ENCODE data around the gene LTF.
"Not testable (repeated sequence)": the region's sequence is repeated elsewhere in the genome, so short reads cannot be mapped to it uniquely, and the experiment has no call there.

LTF gene

DNA sequence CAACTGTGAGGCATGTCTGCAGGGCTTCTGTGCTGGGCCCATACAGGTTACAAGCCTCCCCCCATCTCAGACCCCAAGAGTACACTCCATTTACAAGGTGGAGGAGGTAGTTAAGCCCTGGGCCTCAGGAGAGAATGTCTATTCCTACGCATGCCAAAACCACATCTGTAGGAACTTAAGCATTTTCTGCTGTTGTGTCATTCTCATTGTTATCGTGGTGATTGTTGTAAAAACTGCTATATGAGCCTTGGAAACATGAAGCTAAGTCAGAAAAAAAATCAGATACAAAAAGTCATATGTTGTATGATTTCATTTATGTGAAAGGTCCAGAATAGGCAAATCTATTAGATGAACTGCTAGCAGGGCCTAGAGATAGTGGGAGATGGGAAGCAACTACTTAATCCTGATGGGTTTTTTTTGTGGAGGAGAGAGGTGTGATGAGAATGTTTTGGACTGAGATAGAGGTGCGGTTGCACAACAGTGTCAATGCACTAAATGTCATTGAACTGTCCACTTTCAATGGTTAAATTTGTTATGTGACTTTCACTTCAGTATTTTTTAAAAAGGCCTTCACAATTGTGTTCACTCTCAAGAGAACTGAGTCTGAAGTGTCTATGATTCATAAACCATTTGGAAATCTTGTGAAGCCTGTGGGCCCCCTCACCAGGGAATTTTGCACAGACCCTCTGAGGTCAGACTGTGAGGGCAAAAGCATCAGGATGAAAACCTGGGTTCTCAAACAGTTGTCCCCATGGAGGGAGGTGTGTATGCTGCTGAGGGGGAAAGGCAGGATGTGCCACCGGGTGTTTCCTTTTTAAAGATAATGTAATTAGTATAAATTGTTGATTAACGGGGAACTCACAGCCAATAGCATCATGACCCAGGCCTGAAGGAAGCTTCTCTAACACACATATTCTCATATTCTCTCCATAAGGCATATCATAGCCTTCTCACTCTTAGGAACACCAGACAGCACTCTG lies 36.2 kb upstream of the LTF start:
- H3K27ac ChIP-seq (ENCODE audit: low read depth, low read length), result peak overlapping the region; percentile 26; the same call in 1 of the 2 replicates
- no peak overlapping the region for H2AFZ ChIP-seq (ENCODE audit: low read length, unreplicated experiment)
- peaks cover 26% of the 10 kb centered on the region for H3K4me1 ChIP-seq (ENCODE audit: control insufficient read depth, insufficient read depth, low read length, unreplicated experiment)
- no peak overlapping the region for H3K4me3 ChIP-seq (ENCODE audit: low read depth, low read length)
- no peaks in the 10 kb centered on the region for H3K27me3 ChIP-seq (ENCODE audit: insufficient read depth, low read length)
- no peaks in the 10 kb centered on the region for H3K36me3 ChIP-seq (ENCODE audit: insufficient read depth, low read length)
- no peaks in the 10 kb centered on the region for H3K79me2 ChIP-seq (ENCODE audit: control insufficient read depth, insufficient read depth, low read length, unreplicated experiment)

DNA sequence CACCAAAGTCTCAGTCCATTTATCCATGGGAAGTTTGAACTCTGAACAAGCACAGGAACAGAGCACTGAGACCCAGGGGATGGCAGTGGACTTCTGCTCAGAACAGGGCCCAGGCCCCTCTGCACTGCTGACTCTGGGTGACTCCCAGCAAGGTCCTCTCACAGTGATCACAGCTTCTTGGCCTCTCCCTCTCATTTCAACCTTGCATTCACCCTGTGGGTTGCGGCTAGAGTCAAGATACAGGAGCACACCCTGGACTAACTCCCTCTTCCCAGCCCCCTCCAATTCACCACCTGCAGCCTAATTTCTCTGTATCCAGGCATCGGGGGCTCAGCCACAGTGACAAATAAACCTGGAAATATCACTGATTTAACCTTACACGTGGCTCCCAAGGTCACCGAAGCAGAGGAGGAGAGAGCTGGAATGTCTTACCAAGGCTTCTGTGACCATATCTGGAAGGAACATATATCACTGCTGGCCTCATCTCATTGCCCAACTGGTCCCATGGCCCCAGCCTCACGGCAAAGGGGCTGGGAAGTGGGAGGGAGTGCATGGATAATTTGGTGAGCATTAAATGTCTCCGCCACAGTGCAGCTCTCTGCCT lies 34.3 kb upstream of the LTF start:
- H3K27ac ChIP-seq (ENCODE audit: low read depth, low read length), result no peak overlapping the region
- no peaks in the 10 kb centered on the region for H3K36me3 ChIP-seq (ENCODE audit: insufficient read depth, low read length)
- H3K27me3 ChIP-seq (ENCODE audit: insufficient read depth, low read length), result no peaks in the 10 kb centered on the region
- no peak overlapping the region for H3K4me3 ChIP-seq (ENCODE audit: low read depth, low read length)
- peaks cover 30% of the 10 kb centered on the region for H3K4me1 ChIP-seq (ENCODE audit: control insufficient read depth, insufficient read depth, low read length, unreplicated experiment)
- no peak overlapping the region for H2AFZ ChIP-seq (ENCODE audit: low read length, unreplicated experiment)
- no peaks in the 10 kb centered on the region for H3K79me2 ChIP-seq (ENCODE audit: control insufficient read depth, insufficient read depth, low read length, unreplicated experiment)

DNA sequence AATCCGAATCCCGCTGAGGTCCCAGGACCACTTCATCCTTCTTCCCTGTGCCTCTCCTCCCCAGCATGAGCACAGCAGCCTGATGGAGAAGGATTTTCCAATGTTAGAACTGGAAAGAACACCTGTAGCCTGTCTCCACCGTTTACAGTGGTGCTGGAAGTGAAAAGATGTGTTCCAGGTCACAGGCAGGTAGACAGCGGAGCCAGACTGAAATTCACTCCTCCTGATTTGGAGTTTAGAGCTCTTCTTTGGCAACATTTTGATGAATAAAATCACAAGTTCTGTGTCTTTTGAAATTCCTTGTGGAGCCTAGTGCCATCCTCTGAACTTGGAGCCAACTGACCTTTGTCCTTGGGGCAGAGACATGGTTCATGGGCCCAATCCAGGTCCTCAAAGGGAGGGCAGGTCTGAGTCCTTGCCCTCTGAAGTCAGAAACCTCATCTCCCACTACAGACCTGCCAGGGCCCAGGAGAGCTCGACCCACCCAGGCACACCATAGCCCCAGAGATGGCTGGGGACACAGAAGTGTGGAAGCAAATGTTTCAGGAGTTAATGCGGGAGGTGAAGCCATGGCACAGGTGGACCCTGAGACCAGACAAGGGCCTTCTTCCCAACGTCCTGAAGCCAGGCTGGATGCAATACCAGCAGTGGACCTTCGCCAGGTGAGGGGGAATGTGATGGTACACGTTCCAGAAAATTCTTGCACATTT lies 33.0 kb upstream of the LTF start, which contains the start of gene RTP3:
RTP3 (plus strand) TSS at position 421 of the 710 bp plus-strand sequence; CDS start at position 508, 87 bp downstream.
- Histone ChIP-seq H3K79me2 (ENCODE audit: control insufficient read depth, insufficient read depth, low read length, unreplicated experiment) (no peaks in the 10 kb centered on the region), H2AFZ (ENCODE audit: low read length, unreplicated experiment) (no peak within 1 kb of the TSS), H3K36me3 (ENCODE audit: insufficient read depth, low read length) (no peaks in the 10 kb centered on the region), H3K4me3 (ENCODE audit: low read depth, low read length) (no peak within 1 kb of the TSS), H3K4me1 (ENCODE audit: control insufficient read depth, insufficient read depth, low read length, unreplicated experiment) (peaks cover 30% of the 10 kb centered on the region), H3K27ac (ENCODE audit: low read depth, low read length) (no peak within 1 kb of the TSS), H3K27me3 (ENCODE audit: insufficient read depth, low read length) (no peaks in the 10 kb centered on the region)

DNA sequence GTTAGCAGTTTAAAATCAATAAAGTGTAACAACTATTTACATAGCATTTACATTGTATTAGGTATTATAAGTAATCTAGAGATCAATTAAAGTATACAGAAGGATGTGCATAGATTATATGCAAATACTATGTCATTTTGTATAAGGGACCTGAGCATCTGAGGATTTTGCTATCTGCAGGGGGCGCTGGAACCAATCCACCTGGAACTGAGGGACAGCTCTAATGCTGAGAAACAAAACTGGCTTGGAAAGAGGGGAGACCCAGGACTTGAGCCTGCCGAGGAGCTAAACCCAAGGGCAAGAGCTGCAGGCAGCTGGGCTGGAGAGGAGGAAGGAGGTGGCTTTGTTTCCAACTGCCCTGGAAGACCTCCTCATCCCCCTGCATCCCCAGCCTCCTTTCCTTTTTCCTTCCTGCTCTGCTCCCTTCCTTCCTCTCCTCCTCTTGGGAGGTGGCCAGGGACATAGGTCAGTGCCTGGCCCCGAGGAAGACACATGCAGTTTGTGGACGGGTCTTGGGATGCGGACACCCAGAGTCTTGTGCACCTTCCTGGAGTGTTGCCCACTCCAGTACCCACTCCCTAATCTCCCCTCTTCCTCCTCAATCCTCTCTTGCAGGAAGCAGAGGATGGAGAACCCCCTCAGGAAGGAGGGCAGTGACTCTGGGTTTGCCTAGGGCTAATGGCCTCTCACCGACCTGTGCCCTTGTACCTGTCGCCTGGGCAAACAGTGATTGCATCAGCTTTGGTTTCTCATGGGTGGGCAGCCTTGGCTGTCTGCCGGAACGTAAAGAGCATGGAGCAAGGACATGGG lies 32.2 kb upstream of the LTF start:
- no peaks in the 10 kb centered on the region for H3K36me3 ChIP-seq (ENCODE audit: insufficient read depth, low read length)
- H3K27me3 ChIP-seq (ENCODE audit: insufficient read depth, low read length), result no peaks in the 10 kb centered on the region
- H3K27ac ChIP-seq (ENCODE audit: low read depth, low read length), result peak overlapping the region; percentile 26; the same call in 1 of the 2 replicates
- H3K4me3 ChIP-seq (ENCODE audit: low read depth, low read length), result no peak overlapping the region
- no peaks in the 10 kb centered on the region for H3K79me2 ChIP-seq (ENCODE audit: control insufficient read depth, insufficient read depth, low read length, unreplicated experiment)
- no peak overlapping the region for H2AFZ ChIP-seq (ENCODE audit: low read length, unreplicated experiment)
- H3K4me1 ChIP-seq (ENCODE audit: control insufficient read depth, insufficient read depth, low read length, unreplicated experiment), result peaks cover 36% of the 10 kb centered on the region

DNA sequence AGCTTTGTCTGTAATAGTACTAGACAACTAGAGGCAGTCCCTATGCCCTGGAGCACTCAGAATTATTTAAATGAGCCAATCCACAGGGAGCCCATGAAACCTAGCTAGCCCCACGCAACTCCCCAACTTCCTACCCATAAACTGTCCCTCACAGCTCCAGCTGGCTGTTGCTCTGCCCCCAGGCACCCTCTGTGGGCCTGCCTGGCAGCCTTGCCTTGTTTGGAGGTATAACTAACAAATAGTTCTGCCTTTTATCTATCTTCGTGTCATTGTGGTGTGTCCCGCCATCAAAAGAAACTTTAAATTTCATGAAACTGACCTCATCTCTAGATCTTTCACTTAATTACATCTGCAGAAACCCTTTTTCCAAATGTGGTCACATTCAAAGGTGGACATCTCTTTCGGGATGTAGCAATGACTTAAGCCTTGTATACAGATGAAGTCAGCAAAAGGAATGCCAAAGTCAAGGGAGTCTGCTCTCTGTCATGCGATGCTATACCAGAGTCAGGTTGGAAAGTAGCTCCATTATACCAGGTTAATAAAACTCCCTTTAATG lies 31.3 kb upstream of the LTF start:
- Histone ChIP-seq H3K79me2 (ENCODE audit: control insufficient read depth, insufficient read depth, low read length, unreplicated experiment) (no peaks in the 10 kb centered on the region), H3K36me3 (ENCODE audit: insufficient read depth, low read length) (no peaks in the 10 kb centered on the region), H2AFZ (ENCODE audit: low read length, unreplicated experiment) (peak overlapping the region; percentile 65), H3K27ac (ENCODE audit: low read depth, low read length) (peak overlapping the region; percentile 67), H3K4me1 (ENCODE audit: control insufficient read depth, insufficient read depth, low read length, unreplicated experiment) (peaks cover 40% of the 10 kb centered on the region), H3K4me3 (ENCODE audit: low read depth, low read length) (no peak overlapping the region), H3K27me3 (ENCODE audit: insufficient read depth, low read length) (no peaks in the 10 kb centered on the region)

DNA sequence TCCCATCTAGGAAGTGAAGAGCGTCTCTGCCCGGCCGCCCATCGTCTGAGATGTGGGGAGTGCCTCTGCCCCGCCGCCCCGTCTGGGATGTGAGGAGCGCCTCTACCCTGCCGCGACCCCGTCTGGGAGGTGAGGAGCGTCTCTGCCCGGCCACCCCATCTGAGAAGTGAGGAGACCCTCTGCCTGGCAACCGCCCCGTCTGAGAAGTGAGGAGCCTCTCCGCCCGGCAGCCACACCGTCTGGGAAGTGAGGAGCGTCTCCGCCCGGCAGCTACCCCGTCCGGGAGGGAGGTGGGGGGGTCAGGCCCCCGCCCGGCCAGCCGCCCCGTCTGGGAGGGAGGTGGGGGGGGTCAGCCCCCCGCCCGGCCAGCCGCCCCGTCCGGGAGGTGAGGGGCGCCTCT lies 29.8 kb upstream of the LTF start:
- H3K36me3 ChIP-seq (ENCODE audit: insufficient read depth, low read length); H3K27ac ChIP-seq (ENCODE audit: low read depth, low read length); H3K4me3 ChIP-seq (ENCODE audit: low read depth, low read length); H3K79me2 ChIP-seq (ENCODE audit: control insufficient read depth, insufficient read depth, low read length, unreplicated experiment); H2AFZ ChIP-seq (ENCODE audit: low read length, unreplicated experiment); H3K27me3 ChIP-seq (ENCODE audit: insufficient read depth, low read length): not testable (repeated sequence)
- peaks cover 44% of the 10 kb centered on the region for H3K4me1 ChIP-seq (ENCODE audit: control insufficient read depth, insufficient read depth, low read length, unreplicated experiment)

DNA sequence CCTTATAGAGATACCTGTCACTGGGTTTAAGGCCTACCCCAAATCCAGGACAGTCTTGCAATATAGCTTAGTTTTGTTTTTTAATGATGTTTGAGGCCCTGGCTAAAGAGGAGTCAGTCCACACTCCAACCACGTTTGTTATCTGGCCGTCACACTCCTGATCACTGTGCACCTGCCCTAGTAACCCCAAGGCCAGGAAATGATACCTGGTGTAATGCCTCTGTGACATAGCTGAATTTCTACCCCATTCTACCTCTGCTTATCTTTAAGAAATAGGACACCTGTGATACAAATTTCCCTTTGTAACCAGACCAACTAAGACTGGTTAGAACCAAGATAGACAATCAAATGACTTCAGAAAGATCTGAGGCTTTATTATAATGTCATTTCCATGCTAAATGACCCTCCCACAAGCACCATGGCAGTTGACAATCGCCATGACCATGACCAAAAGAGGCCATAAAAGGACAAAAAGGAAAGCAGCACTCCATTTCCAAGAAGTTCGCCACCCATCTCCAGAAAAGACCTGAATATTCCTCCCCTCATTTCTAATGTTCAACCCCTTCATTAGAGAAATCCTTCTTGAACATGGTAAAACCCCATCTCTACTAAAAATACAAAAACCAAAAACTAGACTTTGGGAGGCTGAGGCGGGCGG lies 28.3 kb upstream of the LTF start:
- Histone ChIP-seq H3K4me3 (ENCODE audit: low read depth, low read length) (no peak overlapping the region), H3K4me1 (ENCODE audit: control insufficient read depth, insufficient read depth, low read length, unreplicated experiment) (peaks cover 51% of the 10 kb centered on the region), H2AFZ (ENCODE audit: low read length, unreplicated experiment) (no peak overlapping the region), H3K79me2 (ENCODE audit: control insufficient read depth, insufficient read depth, low read length, unreplicated experiment) (no peaks in the 10 kb centered on the region), H3K27ac (ENCODE audit: low read depth, low read length) (no peak overlapping the region), H3K36me3 (ENCODE audit: insufficient read depth, low read length) (no peaks in the 10 kb centered on the region), H3K27me3 (ENCODE audit: insufficient read depth, low read length) (no peaks in the 10 kb centered on the region)

DNA sequence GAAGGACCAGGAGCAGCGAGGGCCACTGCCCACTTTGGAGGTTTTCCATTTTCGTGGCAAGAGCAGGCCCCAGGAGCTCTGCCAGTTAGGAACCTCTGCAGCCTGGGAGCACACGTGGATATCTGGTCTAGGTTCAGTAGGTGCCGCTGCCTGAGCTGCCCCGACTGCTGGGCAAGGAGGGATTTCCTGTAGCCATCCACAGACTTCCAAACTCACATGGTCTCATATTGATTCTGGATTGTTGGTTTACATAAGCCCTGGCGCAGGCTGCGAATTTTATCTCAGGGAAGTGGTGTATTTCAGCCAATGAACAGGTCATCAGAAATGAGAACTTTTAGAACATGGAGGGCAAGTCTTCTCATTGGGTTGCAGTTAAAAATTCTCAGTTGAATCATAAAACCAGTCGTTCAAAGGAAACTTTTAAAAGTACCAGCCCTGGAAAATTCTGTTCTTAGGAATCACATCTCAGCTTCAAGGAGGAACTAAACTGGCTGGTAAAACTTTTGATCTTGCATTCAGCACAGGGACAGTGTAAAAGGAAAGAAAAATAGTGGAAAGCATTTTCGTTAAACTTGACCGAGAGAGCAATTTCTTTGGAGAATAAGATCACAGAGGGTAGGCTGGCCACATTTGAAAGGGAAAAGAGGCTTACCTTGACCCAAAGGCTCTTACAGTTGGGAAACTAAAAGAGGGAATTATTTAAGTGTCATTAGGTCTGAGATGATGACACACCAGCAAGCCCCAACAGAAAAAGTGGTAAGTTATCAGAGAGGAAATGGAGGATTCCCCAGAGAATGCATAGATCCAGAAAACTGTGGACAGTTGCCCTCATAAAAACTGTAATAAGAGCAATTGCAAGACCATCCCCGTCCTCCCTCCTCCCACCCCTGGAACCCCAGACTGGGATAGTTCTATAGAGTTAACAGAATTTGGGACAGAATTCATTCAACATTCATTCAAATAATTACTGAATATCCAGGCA lies 26.7 kb upstream of the LTF start:
- Histone ChIP-seq H3K36me3 (ENCODE audit: insufficient read depth, low read length) (no peaks in the 10 kb centered on the region), H3K27ac (ENCODE audit: low read depth, low read length) (peak overlapping the region; percentile 75), H3K4me1 (ENCODE audit: control insufficient read depth, insufficient read depth, low read length, unreplicated experiment) (peaks cover 44% of the 10 kb centered on the region), H3K4me3 (ENCODE audit: low read depth, low read length) (no peak overlapping the region), H3K79me2 (ENCODE audit: control insufficient read depth, insufficient read depth, low read length, unreplicated experiment) (no peaks in the 10 kb centered on the region), H3K27me3 (ENCODE audit: insufficient read depth, low read length) (no peaks in the 10 kb centered on the region), H2AFZ (ENCODE audit: low read length, unreplicated experiment) (peak overlapping the region; percentile 62)
